Neural progenitor cell (in vitro differentiated cells): ENCODE results near the gene ZNF860. TPM values are rescaled to one million over a fixed set of nuclear protein-coding genes. Genes with fewer than 3 reads are reported as not detected.
A peak's percentile ranks its signal among the peaks of the same experiment; 100 is the strongest.

Experiments
- DNase-seq: peaks from one replicate; pipeline ENCODE4 v3.0.0-alpha.2; 2016; ENCODE audit warnings: low spot score
- H2AFZ ChIP-seq: fragments of 200-600 bp; sonication (generic); replicated peaks from 2 replicates; pipeline ENCODE4 v1.6.1; 2016; ENCODE audit warnings: antibody characterized with exemption
- H3F3A ChIP-seq: fragments of 200-600 bp; sonication (generic); 2 replicates; pipeline ENCODE4 v1.6.1; 2016; ENCODE audit warnings: antibody characterized with exemption, low read depth
- H3K27ac ChIP-seq: fragments of 200-600 bp; sonication (generic); 2 replicates; pipeline ENCODE4 v1.5.1; 2016; ENCODE audit warnings: mild to moderate bottlenecking
- H3K27me3 ChIP-seq: fragments of 200-600 bp; sonication (generic); 2 replicates; pipeline ENCODE4 v1.6.1; 2016; ENCODE audit warnings: mild to moderate bottlenecking, moderate library complexity
- H3K36me3 ChIP-seq: fragments of 200-600 bp; sonication (generic); 2 replicates; pipeline ENCODE4 v1.5.1; 2016
- H3K4me1 ChIP-seq: fragments of 200-600 bp; sonication (generic); 2 replicates; pipeline ENCODE4 v1.6.1; 2016; ENCODE audit warnings: mixed run types
- H3K4me2 ChIP-seq: fragments of 200-600 bp; sonication (generic); 2 replicates; pipeline ENCODE4 v1.6.1; 2016
- H3K4me3 ChIP-seq: fragments of 200-600 bp; sonication (generic); 2 replicates; pipeline ENCODE4 v1.5.1; 2016
- H3K79me2 ChIP-seq: fragments of 200-600 bp; sonication (generic); 2 replicates; pipeline ENCODE4 v1.6.1; 2016; ENCODE audit warnings: low read depth
- H3K9ac ChIP-seq: fragments of 200-600 bp; sonication (generic); 2 replicates; pipeline ENCODE4 v1.6.1; 2016
- H3K9me3 ChIP-seq: fragments of 200-600 bp; sonication (generic); 2 replicates; pipeline ENCODE4 v1.5.1; 2016; ENCODE audit warnings: low read depth
- H4K20me1 ChIP-seq: fragments of 200-600 bp; sonication (generic); 2 replicates; pipeline ENCODE4 v1.6.1; 2016; ENCODE audit warnings: low read depth
- H3K27ac Mint-ChIP-seq: 3 replicates; pipeline ENCODE4 v1.8.0; 2021; ENCODE audit warnings: mixed read lengths
- H3K27me3 Mint-ChIP-seq: 2 replicates; pipeline ENCODE4 v1.8.0; 2022; ENCODE audit warnings: low read depth, mild to moderate bottlenecking, inconsistent platforms, moderate library complexity, mixed read lengths; ENCODE audit not compliant: insufficient read depth
- H3K36me3 Mint-ChIP-seq: 3 replicates; pipeline ENCODE4 v1.8.0; 2021; ENCODE audit warnings: mixed read lengths
- H3K4me1 Mint-ChIP-seq: 3 replicates; pipeline ENCODE4 v1.8.0; 2021; ENCODE audit warnings: mixed read lengths
- H3K4me3 Mint-ChIP-seq: 3 replicates; pipeline ENCODE4 v1.8.0; 2021; ENCODE audit warnings: mild to moderate bottlenecking, moderate library complexity, mixed read lengths
- H3K9me3 Mint-ChIP-seq: 3 replicates; pipeline ENCODE4 v1.8.0; 2020; ENCODE audit warnings: mixed read lengths
- CTCF ChIP-seq: fragments of 200-600 bp; sonication (generic); IDR thresholded peaks from 2 replicates; pipeline ENCODE4 v1.5.1; 2017; ENCODE audit warnings: antibody characterized with exemption, mild to moderate bottlenecking
- EZH2 ChIP-seq: fragments of 200-600 bp; sonication (generic); IDR thresholded peaks from 2 replicates; pipeline ENCODE4 v1.6.1; 2017; ENCODE audit warnings: antibody characterized with exemption, mild to moderate bottlenecking, moderate library complexity
- EZH2phosphoT487 ChIP-seq: fragments of 200-600 bp; sonication (generic); IDR thresholded peaks from 2 replicates; pipeline ENCODE4 v1.6.1; 2017; ENCODE audit warnings: antibody characterized with exemption
- total RNA-seq: library from RNA; depleted of rRNA; stranded (reverse); fragments of >200 nt; gene quantifications from 2 replicates; pipeline ENCODE4 v1.2.3, GENCODE V29; 2015; ENCODE audit warnings: low replicate concordance

ZNF860 gene
- total RNA-seq, 1 donor from 2014 or later: 0.43 TPM

GRCh38 chr3:31953091-31953490 is 28.5 kb upstream of the ZNF860 start:
- no peak overlapping the region for H3K9ac ChIP-seq
- Mint-ChIP-seq H3K4me3 (no peak overlapping the region), H3K27ac (no peak overlapping the region), H3K36me3 (no peaks in the 10 kb centered on the region), H3K9me3 (peaks cover 12% of the 10 kb centered on the region), H3K27me3 (peaks cover 2% of the 10 kb centered on the region), H3K4me1 (no peaks in the 10 kb centered on the region)
- H4K20me1 ChIP-seq: no peaks in the 10 kb centered on the region
- no peaks in the 10 kb centered on the region for H3K36me3 ChIP-seq
- H3K79me2 ChIP-seq: peaks cover 5% of the 10 kb centered on the region
- H3K4me2 ChIP-seq: no peak overlapping the region
- no peaks in the 10 kb centered on the region for H3K27me3 ChIP-seq
- H2AFZ ChIP-seq: no peak overlapping the region
- peaks cover 8% of the 10 kb centered on the region for H3K9me3 ChIP-seq
- H3K4me1 ChIP-seq: peaks cover 7% of the 10 kb centered on the region
- H3K27ac ChIP-seq: no peak overlapping the region
- peaks cover 8% of the 10 kb centered on the region for H3F3A ChIP-seq
- no peak for TF ChIP-seq EZH2phosphoT487
- no peak for TF ChIP-seq EZH2
- TF ChIP-seq CTCF: no peak
- no peak for DNase-seq
- H3K4me3 ChIP-seq: no peak overlapping the region

GRCh38 chr3:31953636-31954035 is 27.9 kb upstream of the ZNF860 start:
- Histone ChIP-seq H3K9ac (no peak overlapping the region), H4K20me1 (no peaks in the 10 kb centered on the region), H3K4me2 (no peak overlapping the region), H3K27ac (peak overlapping the region; percentile 31), H3K4me3 (no peak overlapping the region), H3K27me3 (no peaks in the 10 kb centered on the region), H3F3A (peaks cover 8% of the 10 kb centered on the region), H3K4me1 (peaks cover 11% of the 10 kb centered on the region), H2AFZ (peak overlapping the region; percentile 74), H3K79me2 (peaks cover 5% of the 10 kb centered on the region), H3K36me3 (no peaks in the 10 kb centered on the region), H3K9me3 (peaks cover 8% of the 10 kb centered on the region)
- no peak overlapping the region for H3K4me3 Mint-ChIP-seq
- H3K27me3 Mint-ChIP-seq: peaks cover 2% of the 10 kb centered on the region
- TF ChIP-seq EZH2phosphoT487 (no peak), CTCF (no peak), EZH2 (no peak)
- H3K4me1 Mint-ChIP-seq: peaks cover 5% of the 10 kb centered on the region
- no peak for DNase-seq
- H3K9me3 Mint-ChIP-seq: peaks cover 12% of the 10 kb centered on the region
- H3K27ac Mint-ChIP-seq: no peak overlapping the region
- no peaks in the 10 kb centered on the region for H3K36me3 Mint-ChIP-seq

- no peaks in the 10 kb centered on the region for H3K27me3 ChIP-seq
- no peak overlapping the region for H3K4me3 ChIP-seq
- no peak overlapping the region for H3K27ac ChIP-seq
- no peak overlapping the region for H3K4me2 ChIP-seq
- H3F3A ChIP-seq: peaks cover 11% of the 10 kb centered on the region
- Mint-ChIP-seq H3K36me3 (no peaks in the 10 kb centered on the region), H3K9me3 (peaks cover 12% of the 10 kb centered on the region), H3K27me3 (peaks cover 2% of the 10 kb centered on the region), H3K27ac (no peak overlapping the region), H3K4me3 (no peak overlapping the region), H3K4me1 (peaks cover 24% of the 10 kb centered on the region)
- peaks cover 31% of the 10 kb centered on the region for H3K4me1 ChIP-seq
- DNase-seq: no peak
- TF ChIP-seq EZH2phosphoT487 (no peak), EZH2 (no peak), CTCF (no peak)
- no peak overlapping the region for H2AFZ ChIP-seq
- no peaks in the 10 kb centered on the region for H4K20me1 ChIP-seq
- peaks cover 8% of the 10 kb centered on the region for H3K9me3 ChIP-seq
- H3K79me2 ChIP-seq: peaks cover 5% of the 10 kb centered on the region
- no peak overlapping the region for H3K9ac ChIP-seq
- H3K36me3 ChIP-seq: no peaks in the 10 kb centered on the region
Observed at GRCh38 chr3:31955581-31955980, 26.0 kb upstream of the ZNF860 start.
